Stimulated activated naive B cell treated with anti-CD40 and anti-IgM and Interleukin-4, amounts not matched to agents 10 μg/mL and 1 μg/mL and 100 μg/mL, for 72 hours (primary cell): ENCODE data around the gene FRRS1L.
A peak's percentile ranks its signal among the peaks of the same experiment; 100 is the strongest.

ENCODE experiments used
- ATAC-seq, 2 donors: fragments of 150-1000 bp; cut with Tn5 transposase; replicated peaks; 2 replicates each; pipeline ENCODE4 v1.10.0; 2021; ENCODE audit warnings: moderate library complexity in 1 of 2
- DNase-seq: peaks from one replicate; pipeline ENCODE4 v3.0.0; 2021
- H3K27ac Mint-ChIP-seq: one replicate; pipeline ENCODE4 v1.8.0; 2022; ENCODE audit warnings: mild to moderate bottlenecking, mixed read lengths
- H3K27me3 Mint-ChIP-seq, 2 donors: one replicate each; pipeline ENCODE4 v1.8.0; 2022; ENCODE audit warnings: mixed read lengths in 2 of 2
- H3K36me3 Mint-ChIP-seq, 2 donors: one replicate each; pipeline ENCODE4 v1.8.0; 2022; ENCODE audit warnings: mixed read lengths in 2 of 2, mild to moderate bottlenecking in 1 of 2
- H3K4me1 Mint-ChIP-seq, 2 donors: one replicate each; pipeline ENCODE4 v1.8.0; 2022; ENCODE audit warnings: mixed read lengths in 2 of 2, mild to moderate bottlenecking in 1 of 2
- H3K4me3 Mint-ChIP-seq, 2 donors: one replicate each; pipeline ENCODE4 v1.8.0; 2022; ENCODE audit warnings: mild to moderate bottlenecking in 2 of 2, mixed read lengths in 2 of 2, moderate library complexity in 1 of 2
- H3K9me3 Mint-ChIP-seq, 2 donors: one replicate each; pipeline ENCODE4 v1.8.0; 2022; ENCODE audit warnings: mixed read lengths in 2 of 2, mild to moderate bottlenecking in 1 of 2

The FRRS1L gene

DNA sequence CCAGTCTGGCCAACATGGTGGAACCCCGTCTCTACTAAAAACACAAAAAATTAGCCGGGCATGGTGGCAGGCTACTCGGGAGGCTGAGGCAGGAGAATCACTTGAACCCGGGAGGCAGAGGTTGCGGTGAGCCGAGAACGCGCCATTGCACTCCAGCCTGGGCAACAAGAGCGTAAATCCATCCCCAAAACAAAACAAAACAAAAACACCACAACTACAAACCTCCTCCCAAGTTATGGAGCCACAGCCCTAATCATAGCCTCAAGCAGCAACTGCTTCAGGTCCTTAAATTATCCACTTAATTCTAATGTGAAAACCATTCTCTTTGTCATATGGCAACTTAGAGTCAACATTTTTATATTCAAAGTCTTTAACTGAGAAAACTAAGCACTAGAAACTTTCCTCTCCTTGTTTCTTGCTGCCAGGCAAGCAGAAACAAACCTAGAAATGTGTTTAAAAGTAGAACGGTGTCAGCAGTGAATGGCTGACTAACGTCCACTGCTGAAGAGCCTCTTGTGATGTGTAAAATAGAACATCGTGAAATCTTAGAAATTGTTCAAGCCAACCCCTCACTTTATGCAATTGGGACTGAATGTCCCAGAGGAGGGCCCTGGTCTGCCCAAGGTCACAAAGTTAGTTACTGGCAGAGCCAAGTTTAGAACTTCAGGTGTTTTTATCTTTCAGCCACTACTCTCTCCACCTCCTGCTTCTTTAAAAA lies 53.0 kb downstream of the FRRS1L start:
- ATAC-seq (no peak), DNase-seq (no peak)
- Mint-ChIP-seq H3K4me3 (no peak overlapping the region), H3K27me3 (no peaks in the 10 kb centered on the region), H3K4me1 (peaks cover 34 to 85% of the 10 kb centered on the region in 2 donors), H3K27ac (no peak overlapping the region), H3K9me3 (no peaks in the 10 kb centered on the region), H3K36me3 (peaks cover 6 to 26% of the 10 kb centered on the region in 2 donors)

- DNase-seq (no peak), ATAC-seq (no peak)
- Mint-ChIP-seq H3K27me3 (no peaks in the 10 kb centered on the region), H3K36me3 (peaks cover 6 to 26% of the 10 kb centered on the region in 2 donors), H3K9me3 (no peaks in the 10 kb centered on the region), H3K4me1 (peaks cover 33 to 85% of the 10 kb centered on the region in 2 donors), H3K27ac (no peak overlapping the region), H3K4me3 (no peak overlapping the region)
These were observed 53.8 kb downstream of the FRRS1L start for GRCh38 chr9:109113254-109113653.

GRCh38 chr9:109110329-109111021 lies 56.6 kb downstream of the FRRS1L start:
- Mint-ChIP-seq H3K27me3 (no peaks in the 10 kb centered on the region), H3K36me3 (peaks cover 0 to 17% of the 10 kb centered on the region in 2 donors), H3K4me1 (peaks cover 30 to 77% of the 10 kb centered on the region in 2 donors), H3K27ac (peak overlapping the region; percentile 43), H3K4me3 (peak overlapping the region; percentile 13 to 34), H3K9me3 (no peaks in the 10 kb centered on the region)
- no peak for DNase-seq
- peak; percentile 79 to 88 for ATAC-seq

- DNase-seq (no peak), ATAC-seq (no peak)
- Mint-ChIP-seq H3K27ac (no peak overlapping the region), H3K27me3 (no peaks in the 10 kb centered on the region), H3K9me3 (no peaks in the 10 kb centered on the region), H3K4me3 (no peak overlapping the region), H3K36me3 (peaks cover 0 to 14% of the 10 kb centered on the region in 2 donors), H3K4me1 (peaks cover 30 to 73% of the 10 kb centered on the region in 2 donors)
These were observed 57.1 kb downstream of the FRRS1L start for GRCh38 chr9:109109967-109110328.

GRCh38 chr9:109108318-109108717 lies 58.7 kb downstream of the FRRS1L start:
- H3K27ac Mint-ChIP-seq, result no peak overlapping the region
- ATAC-seq, result peak; percentile 71 to 79

GRCh38 chr9:109107402-109108240 lies 59.4 kb downstream of the FRRS1L start:
- DNase-seq (no peak), ATAC-seq (peak; percentile 47 to 54)
- H3K27ac Mint-ChIP-seq, result no peak overlapping the region
- peak overlapping the region in 1 of 2 donors; percentile 0 for H3K4me3 Mint-ChIP-seq
- H3K27me3 Mint-ChIP-seq, result no peaks in the 10 kb centered on the region
- peaks cover 34 to 64% of the 10 kb centered on the region in 2 donors for H3K4me1 Mint-ChIP-seq
- H3K9me3 Mint-ChIP-seq, result peaks cover 2 to 3% of the 10 kb centered on the region in 2 donors
- peaks cover 14 to 22% of the 10 kb centered on the region in 2 donors for H3K36me3 Mint-ChIP-seq

More at GRCh38 chr9:109108318-109108717, 58.7 kb downstream of the FRRS1L start:
- Mint-ChIP-seq H3K4me3 (peak overlapping the region in 1 of 2 donors; percentile 22), H3K27me3 (no peaks in the 10 kb centered on the region), H3K36me3 (peaks cover 7 to 15% of the 10 kb centered on the region in 2 donors), H3K9me3 (peaks cover 0 to 2% of the 10 kb centered on the region in 2 donors), H3K4me1 (peaks cover 30 to 64% of the 10 kb centered on the region in 2 donors)
- no peak for DNase-seq

DNA sequence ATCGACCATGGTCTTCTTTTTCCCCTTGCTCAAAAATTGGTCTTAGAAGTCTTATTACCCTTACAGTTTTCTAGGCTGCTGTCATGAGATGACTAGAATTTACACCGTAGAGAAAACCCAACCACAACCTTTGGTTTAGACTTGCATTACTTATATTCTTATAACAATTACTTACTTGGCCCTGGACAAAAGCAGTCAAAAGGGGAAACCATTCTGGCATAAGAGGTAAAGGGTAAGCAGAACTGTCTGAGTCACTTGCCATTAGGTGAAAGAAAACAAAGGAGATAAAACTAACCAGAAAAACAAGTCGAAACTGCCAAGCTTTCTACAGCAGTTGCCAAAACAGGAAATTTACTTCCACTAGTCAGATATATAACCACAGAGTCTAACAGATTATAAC lies 65.2 kb downstream of the FRRS1L start:
- H3K27me3 Mint-ChIP-seq, result no peaks in the 10 kb centered on the region
- H3K4me3 Mint-ChIP-seq, result peak overlapping the region; percentile 2 to 7
- H3K36me3 Mint-ChIP-seq, result peaks cover 18 to 34% of the 10 kb centered on the region in 2 donors
- H3K4me1 Mint-ChIP-seq, result peaks cover 44 to 56% of the 10 kb centered on the region in 2 donors
- ATAC-seq, result peak; percentile 97
- H3K27ac Mint-ChIP-seq, result peak overlapping the region; percentile 88
- peak; percentile 21 for DNase-seq
- peaks cover 2 to 3% of the 10 kb centered on the region in 2 donors for H3K9me3 Mint-ChIP-seq

GRCh38 chr9:109101202-109101595 lies 65.8 kb downstream of the FRRS1L start:
- DNase-seq, result no peak
- Mint-ChIP-seq H3K4me1 (peaks cover 44 to 53% of the 10 kb centered on the region in 2 donors), H3K27ac (peak overlapping the region; percentile 3), H3K4me3 (peak overlapping the region; percentile 55 to 59), H3K27me3 (no peaks in the 10 kb centered on the region), H3K36me3 (peaks cover 20 to 35% of the 10 kb centered on the region in 2 donors), H3K9me3 (peaks cover 2 to 3% of the 10 kb centered on the region in 2 donors)
- ATAC-seq, result no peak

- Mint-ChIP-seq H3K4me1 (peaks cover 47 to 59% of the 10 kb centered on the region in 2 donors), H3K9me3 (peaks cover 2 to 3% of the 10 kb centered on the region in 2 donors), H3K27ac (peak overlapping the region; percentile 3), H3K4me3 (peak overlapping the region; percentile 55 to 59), H3K36me3 (peaks cover 21 to 38% of the 10 kb centered on the region in 2 donors), H3K27me3 (no peaks in the 10 kb centered on the region)
- DNase-seq (no peak), ATAC-seq (no peak)
These were observed 66.4 kb downstream of the FRRS1L start for GRCh38 chr9:109100543-109101201.

DNA sequence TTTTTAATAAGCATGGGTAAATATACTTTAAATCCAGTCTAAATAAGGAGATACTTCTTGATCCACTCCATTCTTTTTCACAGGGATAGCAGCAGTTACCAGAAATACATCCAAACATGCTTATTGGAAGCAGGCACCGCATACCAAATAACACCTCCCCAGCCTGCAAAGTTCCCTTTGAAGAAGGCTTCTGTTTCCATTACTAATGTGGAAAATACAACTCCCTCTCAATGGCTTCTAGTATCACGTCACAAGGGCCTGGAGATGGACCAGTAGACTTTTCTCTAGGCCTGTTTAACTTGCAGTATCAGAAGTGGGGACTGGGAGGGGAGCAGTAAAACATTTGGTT lies 68.1 kb downstream of the FRRS1L start:
- DNase-seq, result no peak
- peak overlapping the region; percentile 14 for H3K27ac Mint-ChIP-seq
- peaks cover 23 to 46% of the 10 kb centered on the region in 2 donors for H3K36me3 Mint-ChIP-seq
- H3K9me3 Mint-ChIP-seq, result peaks cover 2 to 3% of the 10 kb centered on the region in 2 donors
- ATAC-seq, result no peak
- no peaks in the 10 kb centered on the region for H3K27me3 Mint-ChIP-seq
- H3K4me3 Mint-ChIP-seq, result no peak overlapping the region
- peaks cover 48 to 61% of the 10 kb centered on the region in 2 donors for H3K4me1 Mint-ChIP-seq

- no peak for DNase-seq
- H3K36me3 Mint-ChIP-seq, result peaks cover 21 to 41% of the 10 kb centered on the region in 2 donors
These were observed 68.7 kb downstream of the FRRS1L start for GRCh38 chr9:109098171-109098959.

GRCh38 chr9:109097146-109097545 lies 69.9 kb downstream of the FRRS1L start:
- DNase-seq (no peak), ATAC-seq (no peak)
- H3K4me1 Mint-ChIP-seq, result peaks cover 42 to 56% of the 10 kb centered on the region in 2 donors
- H3K27me3 Mint-ChIP-seq, result no peaks in the 10 kb centered on the region
- peaks cover 21 to 37% of the 10 kb centered on the region in 2 donors for H3K36me3 Mint-ChIP-seq
- no peaks in the 10 kb centered on the region for H3K9me3 Mint-ChIP-seq
- peak overlapping the region; percentile 2 for H3K27ac Mint-ChIP-seq
- no peak overlapping the region for H3K4me3 Mint-ChIP-seq

More at GRCh38 chr9:109098171-109098959, 68.7 kb downstream of the FRRS1L start:
- H3K4me3 Mint-ChIP-seq, result peak overlapping the region in 1 of 2 donors; percentile 59
- peak overlapping the region; percentile 72 for H3K27ac Mint-ChIP-seq
- peaks cover under 1 to 2% of the 10 kb centered on the region in 2 donors for H3K9me3 Mint-ChIP-seq
- H3K4me1 Mint-ChIP-seq, result peaks cover 46 to 56% of the 10 kb centered on the region in 2 donors
- no peak for ATAC-seq
- no peaks in the 10 kb centered on the region for H3K27me3 Mint-ChIP-seq

DNA sequence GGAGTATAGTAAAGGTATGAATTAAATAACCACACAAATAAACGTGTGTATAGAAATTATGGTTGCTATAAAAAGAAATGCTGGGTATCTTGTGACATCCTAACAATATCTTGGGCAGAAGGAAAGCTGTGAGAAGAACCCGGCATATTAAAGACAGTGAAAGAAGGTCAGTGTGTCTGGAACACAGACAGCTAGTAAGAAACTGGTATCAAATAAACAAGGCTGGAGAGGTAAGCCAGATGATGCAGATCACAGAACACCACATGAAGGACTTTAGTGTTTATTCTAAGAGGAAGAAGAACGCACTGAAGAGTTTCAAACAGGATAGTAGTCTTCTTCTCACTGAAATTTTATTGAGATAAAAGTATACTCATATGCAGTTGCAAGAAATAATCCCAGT lies 71.7 kb downstream of the FRRS1L start:
- Mint-ChIP-seq H3K27ac (no peak overlapping the region), H3K9me3 (no peaks in the 10 kb centered on the region), H3K4me3 (no peak overlapping the region), H3K4me1 (peaks cover 32 to 45% of the 10 kb centered on the region in 2 donors), H3K27me3 (no peaks in the 10 kb centered on the region), H3K36me3 (peaks cover 28 to 47% of the 10 kb centered on the region in 2 donors)
- ATAC-seq (no peak), DNase-seq (no peak)
